Trophoblast cell (in vitro differentiated cells and primary cell): ENCODE results near the gene ZFAND2A.
"Not testable (repeated sequence)": the region's sequence is repeated elsewhere in the genome, so short reads cannot be mapped to it uniquely, and the experiment has no call there.

Experiments used
- DNase-seq, 2 donors: peaks; one replicate each; pipeline ENCODE4 v3.0.0-alpha.2; 2016
- H2AFZ ChIP-seq: 2 replicates; pipeline ENCODE4 v1.6.1; 2013; ENCODE audit warnings: low read length, moderate library complexity, mild to moderate bottlenecking; ENCODE audit not compliant: insufficient read depth, poor library complexity
- H2AK5ac ChIP-seq: 2 replicates; pipeline ENCODE4 v1.6.1; 2013; ENCODE audit warnings: mild to moderate bottlenecking, low read length
- H2BK120ac ChIP-seq: 2 replicates; pipeline ENCODE4 v1.6.1; 2013; ENCODE audit warnings: low read length, mild to moderate bottlenecking, moderate library complexity; ENCODE audit not compliant: insufficient read depth, poor library complexity
- H2BK12ac ChIP-seq: 2 replicates; pipeline ENCODE4 v1.6.1; 2013; ENCODE audit warnings: mild to moderate bottlenecking, low read length, moderate library complexity
- H2BK5ac ChIP-seq: 2 replicates; pipeline ENCODE4 v1.6.1; 2013; ENCODE audit warnings: low read length, low read depth, moderate library complexity, mild to moderate bottlenecking; ENCODE audit not compliant: poor library complexity
- H3K14ac ChIP-seq: 2 replicates; pipeline ENCODE4 v1.6.1; 2013; ENCODE audit warnings: mild to moderate bottlenecking, low read length
- H3K18ac ChIP-seq: 2 replicates; pipeline ENCODE4 v1.6.1; 2013; ENCODE audit warnings: mild to moderate bottlenecking, low read length
- H3K23ac ChIP-seq: 2 replicates; pipeline ENCODE4 v1.6.1; 2013; ENCODE audit warnings: low read length
- H3K27ac ChIP-seq: 2 replicates; pipeline ENCODE4 v1.5.1; 2013; ENCODE audit warnings: low read depth, mild to moderate bottlenecking, inconsistent platforms, low read length, moderate library complexity
- H3K27me3 ChIP-seq: 2 replicates; pipeline ENCODE4 v1.6.1; 2013; ENCODE audit warnings: inconsistent platforms, mild to moderate bottlenecking, low read length, moderate library complexity; ENCODE audit not compliant: insufficient read depth
- H3K36me3 ChIP-seq, 2 experiments: 1 replicate in 1 of 2; 2 replicates in 1 of 2; pipeline ENCODE4 v1.6.1; 2013; ENCODE audit warnings: low read length in 2 of 2, mild to moderate bottlenecking in 2 of 2, moderate library complexity in 1 of 2; ENCODE audit not compliant: insufficient read depth in 2 of 2, control insufficient read depth in 1 of 2
- H3K4ac ChIP-seq: 2 replicates; pipeline ENCODE4 v1.6.1; 2013; ENCODE audit warnings: low read depth, mild to moderate bottlenecking, low read length, moderate library complexity
- H3K4me1 ChIP-seq, 2 experiments: 1 replicate in 1 of 2; 2 replicates in 1 of 2; pipeline ENCODE4 v1.6.1; 2013; ENCODE audit warnings: low read length in 2 of 2, mild to moderate bottlenecking in 2 of 2, moderate library complexity in 1 of 2; ENCODE audit not compliant: insufficient read depth in 2 of 2, control insufficient read depth in 1 of 2
- H3K4me2 ChIP-seq: 2 replicates; pipeline ENCODE4 v1.6.1; 2013; ENCODE audit warnings: inconsistent platforms, mild to moderate bottlenecking, low read length, moderate library complexity
- H3K4me3 ChIP-seq: 2 replicates; pipeline ENCODE4 v1.5.1; 2013; ENCODE audit warnings: mild to moderate bottlenecking, low read depth, low read length, inconsistent platforms
- H3K79me1 ChIP-seq: one replicate; pipeline ENCODE4 v1.6.1; 2013; ENCODE audit warnings: low read length
- H3K79me2 ChIP-seq: 2 replicates; pipeline ENCODE4 v1.6.1; 2013; ENCODE audit warnings: low read length, mild to moderate bottlenecking; ENCODE audit not compliant: control insufficient read depth, insufficient read depth, poor library complexity
- H3K9ac ChIP-seq: 2 replicates; pipeline ENCODE4 v1.6.1; 2013; ENCODE audit warnings: mild to moderate bottlenecking, low read length
- H3K9me3 ChIP-seq: 2 replicates; pipeline ENCODE4 v1.6.1; 2013; ENCODE audit warnings: low read depth, mild to moderate bottlenecking, control low read depth, inconsistent platforms, low read length; ENCODE audit not compliant: insufficient read depth
- H4K12ac ChIP-seq: 2 replicates; pipeline ENCODE4 v1.6.1; 2013; ENCODE audit warnings: low read depth, mild to moderate bottlenecking, low read length, moderate library complexity
- H4K8ac ChIP-seq: 2 replicates; pipeline ENCODE4 v1.6.1; 2013; ENCODE audit warnings: low read depth, mild to moderate bottlenecking, low read length, moderate library complexity
- H4K91ac ChIP-seq: one replicate; pipeline ENCODE4 v1.6.1; 2013; ENCODE audit warnings: low read depth, mild to moderate bottlenecking, low read length, moderate library complexity
- WGBS: extraction: QIAGEN DNeasy Blood & Tissue Kit; methylation state at CpG from one replicate; pipeline ENCODE4 v1.1.7; 2013; ENCODE audit warnings: missing lambda C conversion rate; ENCODE audit not compliant: insufficient read length, insufficient coverage; ENCODE audit errors: extremely low coverage; 5-methylcytosine and 5-hydroxymethylcytosine counted together

ZFAND2A gene

DNA sequence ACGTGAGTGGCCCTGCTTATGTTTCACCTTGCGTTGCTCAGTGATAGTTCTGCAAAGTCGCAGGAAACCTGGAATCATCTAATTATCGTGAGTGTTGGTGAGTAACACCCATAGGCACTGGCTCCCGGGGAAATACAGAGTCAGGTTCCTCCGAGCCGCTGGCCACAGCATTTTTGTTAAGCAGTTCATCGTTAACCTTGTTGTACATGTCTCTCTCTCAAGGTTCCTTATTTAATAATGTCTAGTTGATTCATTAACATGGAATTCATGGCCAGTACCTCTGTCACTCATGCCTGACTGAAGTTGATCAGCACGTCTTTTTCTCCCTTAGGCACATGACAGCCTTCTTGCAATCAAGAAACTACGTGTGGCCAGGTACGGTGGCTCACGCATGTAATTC lies 3.1 kb upstream of the ZFAND2A start:
- WGBS = no CpG with 5 or more reads among the region's 12 CpGs
- Histone ChIP-seq H3K14ac (no peak overlapping the region), H3K18ac (no peak overlapping the region), H4K12ac (no peak overlapping the region), H3K4me2 (no peak overlapping the region), H3K4me1 (peaks cover 11% of the 10 kb centered on the region in 2 experiments), H2BK120ac (no peak overlapping the region), H3K79me1 (peaks cover 8% of the 10 kb centered on the region), H3K27ac (no peak overlapping the region), H2AFZ (no peak overlapping the region), H3K9me3 (no peaks in the 10 kb centered on the region), H3K9ac (peak overlapping the region; percentile 33), H2BK5ac (no peak overlapping the region), H2BK12ac (no peak overlapping the region), H3K79me2 (peaks cover 15% of the 10 kb centered on the region), H3K4ac (no peak overlapping the region), H3K36me3 (peaks cover 0 to 5% of the 10 kb centered on the region in 2 experiments), H3K23ac (no peak overlapping the region), H3K27me3 (no peaks in the 10 kb centered on the region), H2AK5ac (no peak overlapping the region), H3K4me3 (no peak overlapping the region), H4K91ac (no peak overlapping the region), H4K8ac (no peak overlapping the region)
- DNase-seq = peak; percentile 92 to 97

DNA sequence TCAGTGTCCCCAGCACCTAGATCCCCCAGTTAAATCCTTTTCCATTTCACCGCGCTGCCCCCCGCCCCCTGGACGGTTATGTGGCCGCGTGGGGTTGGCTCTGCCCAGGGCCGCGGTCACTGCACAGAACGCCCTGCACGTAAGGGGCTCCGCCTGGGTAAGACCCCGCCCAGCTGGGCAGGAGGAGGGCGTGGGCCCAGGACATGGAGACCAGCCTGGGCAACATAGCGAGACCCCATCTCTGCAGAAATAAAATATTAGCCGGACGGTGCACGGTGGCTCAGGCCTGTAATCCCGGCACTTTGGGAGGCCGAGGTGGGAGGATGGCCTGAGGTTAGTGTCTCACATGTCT lies 650 bp upstream of the ZFAND2A start:
- Histone ChIP-seq H2BK12ac (no peak overlapping the region), H3K4ac (peak overlapping the region; percentile 97), H3K36me3 (peaks cover 11 to 20% of the 10 kb centered on the region in 2 experiments), H2AK5ac (peak overlapping the region; percentile 88), H3K79me2 (peaks cover 15% of the 10 kb centered on the region), H3K79me1 (peaks cover 8% of the 10 kb centered on the region), H3K23ac (no peak overlapping the region), H3K4me1 (peaks cover 11% of the 10 kb centered on the region in 2 experiments), H2AFZ (no peak overlapping the region), H2BK5ac (peak overlapping the region; percentile 95), H3K27me3 (no peaks in the 10 kb centered on the region), H2BK120ac (peak overlapping the region; percentile 88), H3K4me3 (peak overlapping the region; percentile 74), H3K18ac (peak overlapping the region; percentile 76), H3K27ac (peak overlapping the region; percentile 70), H4K91ac (peak overlapping the region; percentile 94), H3K9ac (peak overlapping the region; percentile 59), H3K4me2 (peak overlapping the region; percentile 81), H3K14ac (peak overlapping the region; percentile 93), H3K9me3 (peaks cover 3% of the 10 kb centered on the region), H4K12ac (peak overlapping the region; percentile 99), H4K8ac (peak overlapping the region; percentile 98)
- no peak for DNase-seq
- WGBS = no CpG with 5 or more reads among the region's 19 CpGs

DNA sequence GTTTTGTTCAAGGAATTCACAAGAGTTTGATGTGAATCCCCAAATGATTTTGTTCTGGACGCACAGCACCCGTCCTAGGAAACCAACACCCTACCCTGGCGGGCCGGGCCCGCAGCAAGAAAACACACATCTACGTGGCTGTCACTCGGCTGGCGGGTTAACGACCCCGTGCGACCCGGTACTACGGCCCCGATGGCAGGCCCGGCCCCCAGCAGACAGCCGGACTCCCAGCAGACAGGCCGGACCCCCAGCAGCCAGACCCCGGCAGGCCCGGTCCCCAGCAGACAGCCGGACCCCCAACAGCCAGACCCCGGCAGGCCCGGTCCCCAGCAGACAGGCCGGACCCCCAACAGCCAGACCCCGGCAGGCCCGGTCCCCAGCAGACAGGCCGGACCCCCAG lies 765 bp downstream of the ZFAND2A start:
- Histone ChIP-seq H3K9ac (peak overlapping the region; percentile 14), H3K79me2 (peaks cover 15% of the 10 kb centered on the region), H3K4me3 (peak overlapping the region; percentile 77), H2BK120ac (peak overlapping the region; percentile 28), H3K4ac (peak overlapping the region; percentile 98), H2AK5ac (peak overlapping the region; percentile 55), H3K4me1 (peaks cover 11% of the 10 kb centered on the region in 2 experiments), H3K18ac (peak overlapping the region; percentile 15), H3K4me2 (peak overlapping the region; percentile 92), H2AFZ (peak overlapping the region; percentile 46), H4K8ac (peak overlapping the region; percentile 63), H3K36me3 (peaks cover 20 to 29% of the 10 kb centered on the region in 2 experiments)
- H4K91ac ChIP-seq, H3K23ac ChIP-seq, H3K27ac ChIP-seq, H4K12ac ChIP-seq, H3K27me3 ChIP-seq, DNase-seq, H3K79me1 ChIP-seq, H2BK5ac ChIP-seq, H2BK12ac ChIP-seq, H3K9me3 ChIP-seq, H3K14ac ChIP-seq: not testable (repeated sequence)
- no CpG with 5 or more reads among the region's 26 CpGs for WGBS

DNA sequence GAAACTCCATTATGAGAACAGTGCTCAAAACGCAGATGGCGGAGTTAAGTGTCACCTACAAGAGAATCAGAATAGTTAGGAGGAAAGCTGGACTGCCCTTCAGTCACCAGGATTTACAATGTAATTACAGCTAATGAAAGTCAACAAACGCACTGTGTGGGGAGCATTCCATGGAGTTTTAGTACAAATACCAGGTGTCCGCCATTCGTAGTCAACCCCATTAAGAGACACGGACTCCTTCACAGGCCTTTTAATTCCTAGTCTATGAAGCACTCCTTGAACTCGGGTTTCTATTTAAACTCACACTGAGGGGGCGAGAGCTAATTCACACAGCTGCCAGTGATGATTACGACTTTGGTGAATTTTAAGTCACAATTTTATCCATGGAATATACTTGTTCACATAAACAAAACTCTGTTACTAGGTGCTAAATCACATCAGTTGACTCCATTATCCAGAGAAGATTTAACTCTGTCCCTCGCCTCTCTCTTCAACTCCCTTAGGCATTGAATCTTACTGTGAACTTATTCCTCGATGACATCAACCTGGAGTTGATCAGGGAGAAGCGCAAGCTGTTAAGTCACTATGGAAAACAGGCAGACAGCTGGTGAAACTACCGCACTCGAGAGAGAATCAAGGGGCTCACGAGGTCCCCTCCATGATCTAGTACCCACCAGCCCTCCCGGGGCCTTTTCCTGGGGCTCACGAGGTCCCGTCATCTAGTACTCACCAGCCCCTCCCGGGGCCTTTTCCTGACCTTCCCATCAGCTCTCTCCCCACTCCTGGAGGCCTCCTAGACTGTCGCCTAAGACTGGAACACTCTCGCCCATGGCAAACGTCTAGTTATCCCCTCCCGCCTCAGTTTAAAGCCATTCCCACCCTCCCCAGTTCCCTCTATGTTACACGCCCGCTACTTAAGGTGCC lies 1.5 kb downstream of the ZFAND2A start:
- Histone ChIP-seq H3K27ac (no peak overlapping the region), H3K4ac (peak overlapping the region; percentile 98), H3K9ac (peak overlapping the region; percentile 14), H3K9me3 (peaks cover 3% of the 10 kb centered on the region), H3K23ac (no peak overlapping the region), H2AFZ (peak overlapping the region; percentile 46), H3K79me1 (peaks cover 8% of the 10 kb centered on the region), H2BK120ac (peak overlapping the region; percentile 28), H3K27me3 (no peaks in the 10 kb centered on the region), H3K4me2 (peak overlapping the region; percentile 92), H4K91ac (no peak overlapping the region), H3K18ac (peak overlapping the region; percentile 15), H2AK5ac (no peak overlapping the region), H2BK12ac (no peak overlapping the region), H3K4me3 (peak overlapping the region; percentile 77), H3K14ac (no peak overlapping the region), H3K36me3 (peaks cover 28 to 37% of the 10 kb centered on the region in 2 experiments), H3K79me2 (peaks cover 15% of the 10 kb centered on the region), H4K8ac (peak overlapping the region; percentile 63), H2BK5ac (no peak overlapping the region), H3K4me1 (peaks cover 11% of the 10 kb centered on the region in 2 experiments), H4K12ac (no peak overlapping the region)
- no peak for DNase-seq
- no CpG with 5 or more reads among the region's 25 CpGs for WGBS
